Epithelial cell of proximal tubule (primary cell): ENCODE results near the gene CRTC3. TPM values are rescaled to one million over a fixed set of nuclear protein-coding genes. Genes with fewer than 3 reads are reported as not detected.
"Not testable (repeated sequence)": the region's sequence is repeated elsewhere in the genome, so short reads cannot be mapped to it uniquely, and the experiment has no call there.

Experiments used
- DNase-seq: peaks from one replicate; pipeline ENCODE4 v3.0.0-alpha.2; 2011; ENCODE audit warnings: low read depth
- H3K4me3 ChIP-seq: 2 replicates; pipeline ENCODE4 v1.5.1; 2011; ENCODE audit warnings: low read depth, mild to moderate bottlenecking, low read length
- total RNA-seq: library from RNA; depleted of rRNA; stranded (reverse); fragments of >200 nt; gene quantifications from 2 replicates; pipeline ENCODE4 v1.2.3, GENCODE V29; 2015
- TF ChIP-seq, protein P1 (sequence below): conservative IDR thresholded peaks from 2 replicates; pipeline ENCODE4 v1.5.1; 2012; ENCODE audit warnings: low read depth, mild to moderate bottlenecking, low read length

The CRTC3 gene
- total RNA-seq, 1 donor from 2014 or later, result 7.1 TPM

DNA sequence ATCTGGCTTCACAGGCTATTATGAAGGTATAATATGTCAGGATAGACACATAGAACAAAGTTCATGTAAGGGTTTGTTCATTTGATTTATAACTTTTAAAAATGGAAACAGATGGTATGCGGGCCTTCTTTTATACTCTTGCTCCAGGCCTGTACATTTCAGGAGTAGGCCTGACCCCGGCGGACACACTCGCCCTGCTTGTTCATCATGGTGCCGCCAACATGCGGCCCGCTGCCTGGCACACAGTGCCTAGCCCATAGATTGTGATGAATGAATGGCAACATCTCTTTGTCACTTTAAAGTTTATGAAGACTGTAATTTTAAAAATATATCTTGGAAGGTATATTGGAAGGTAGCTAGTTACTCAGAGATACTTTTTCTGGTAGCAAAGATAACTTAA, 95.3 kb downstream of the CRTC3 start:
- no peak overlapping the region for H3K4me3 ChIP-seq
- TF ChIP-seq, protein P1, sequence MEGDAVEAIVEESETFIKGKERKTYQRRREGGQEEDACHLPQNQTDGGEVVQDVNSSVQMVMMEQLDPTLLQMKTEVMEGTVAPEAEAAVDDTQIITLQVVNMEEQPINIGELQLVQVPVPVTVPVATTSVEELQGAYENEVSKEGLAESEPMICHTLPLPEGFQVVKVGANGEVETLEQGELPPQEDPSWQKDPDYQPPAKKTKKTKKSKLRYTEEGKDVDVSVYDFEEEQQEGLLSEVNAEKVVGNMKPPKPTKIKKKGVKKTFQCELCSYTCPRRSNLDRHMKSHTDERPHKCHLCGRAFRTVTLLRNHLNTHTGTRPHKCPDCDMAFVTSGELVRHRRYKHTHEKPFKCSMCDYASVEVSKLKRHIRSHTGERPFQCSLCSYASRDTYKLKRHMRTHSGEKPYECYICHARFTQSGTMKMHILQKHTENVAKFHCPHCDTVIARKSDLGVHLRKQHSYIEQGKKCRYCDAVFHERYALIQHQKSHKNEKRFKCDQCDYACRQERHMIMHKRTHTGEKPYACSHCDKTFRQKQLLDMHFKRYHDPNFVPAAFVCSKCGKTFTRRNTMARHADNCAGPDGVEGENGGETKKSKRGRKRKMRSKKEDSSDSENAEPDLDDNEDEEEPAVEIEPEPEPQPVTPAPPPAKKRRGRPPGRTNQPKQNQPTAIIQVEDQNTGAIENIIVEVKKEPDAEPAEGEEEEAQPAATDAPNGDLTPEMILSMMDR, result no peak
- DNase-seq, result no peak

GRCh38 chr15:90629217-90629616, 99.5 kb downstream of the CRTC3 start:
- H3K4me3 ChIP-seq, result no peak overlapping the region
- DNase-seq, result no peak
- TF ChIP-seq, protein P1, result no peak

GRCh38 chr15:90633360-90633759, 103.6 kb downstream of the CRTC3 start:
- DNase-seq, result no peak
- TF ChIP-seq, protein P1, result no peak
- no peak overlapping the region for H3K4me3 ChIP-seq

DNA sequence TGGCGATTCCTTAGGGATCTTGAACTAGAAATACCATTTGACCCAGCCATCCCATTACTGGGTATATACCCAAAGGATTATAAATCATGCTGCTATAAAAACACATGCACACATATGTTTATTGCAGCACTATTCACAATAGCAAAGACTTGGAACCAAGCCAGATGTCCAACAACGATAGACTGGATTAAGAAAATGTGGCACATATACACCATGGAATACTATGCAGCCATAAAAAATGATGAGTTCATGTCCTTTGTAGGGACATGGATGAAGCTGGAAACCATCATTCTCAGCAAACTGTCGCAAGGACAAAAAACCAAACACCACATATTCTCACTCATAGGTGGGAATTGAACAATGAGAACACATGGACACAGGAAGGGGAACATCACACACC, 107.3 kb downstream of the CRTC3 start:
- not testable (repeated sequence) for DNase-seq

DNA sequence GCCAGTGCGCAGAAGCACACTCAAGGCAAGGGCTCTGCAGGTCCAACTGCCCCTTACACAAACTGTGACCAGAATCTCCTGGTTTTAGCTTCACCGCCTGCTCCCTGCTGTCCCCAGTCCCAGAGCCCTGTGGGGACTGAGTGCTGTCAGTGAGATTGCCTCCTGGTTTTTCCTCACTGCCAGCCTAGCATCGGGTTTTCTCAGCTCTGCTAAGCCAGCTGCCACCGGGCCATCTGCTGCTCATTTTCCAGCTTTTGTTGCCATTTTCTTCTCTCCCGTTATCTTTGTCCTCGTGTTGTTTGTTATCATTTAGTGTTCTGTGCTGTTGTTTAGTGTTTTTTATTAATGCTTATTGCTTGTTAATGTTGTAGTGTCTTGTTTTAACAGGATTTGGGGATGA, 108.0 kb downstream of the CRTC3 start:
- no peak overlapping the region for H3K4me3 ChIP-seq
- no peak for DNase-seq
- TF ChIP-seq, protein P1, result no peak

More for the DNA sequence above, 107.3 kb downstream of the CRTC3 start:
- not testable (repeated sequence) for H3K4me3 ChIP-seq

DNA sequence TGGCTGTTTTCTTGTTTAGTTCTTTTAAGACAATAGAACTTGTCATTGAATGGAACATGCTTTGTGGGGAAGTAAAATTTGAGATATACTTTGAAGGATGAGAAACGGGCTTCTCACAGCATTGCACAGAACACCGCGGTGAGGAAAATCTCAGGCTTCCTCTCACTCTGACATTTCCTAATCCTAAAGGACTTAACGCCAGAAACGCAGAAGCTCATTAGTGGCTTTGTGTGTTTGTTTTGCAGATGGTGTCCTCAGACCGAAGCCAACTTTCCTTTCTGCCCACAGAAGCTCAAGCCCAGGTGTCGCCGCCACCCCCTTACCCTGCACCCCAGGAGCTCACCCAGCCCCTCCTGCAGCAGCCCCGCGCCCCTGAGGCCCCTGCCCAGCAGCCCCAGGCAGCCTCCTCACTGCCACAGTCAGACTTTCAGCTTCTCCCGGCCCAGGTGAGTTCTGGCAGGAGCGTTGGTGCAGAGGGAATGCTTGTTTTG, 108.5 kb downstream of the CRTC3 start:
- no peak for DNase-seq
- TF ChIP-seq, protein P1, result no peak

GRCh38 chr15:90638963-90639362, 109.2 kb downstream of the CRTC3 start:
- TF ChIP-seq, protein P1, result no peak
- DNase-seq, result no peak

More for the DNA sequence above, 108.5 kb downstream of the CRTC3 start:
- H3K4me3 ChIP-seq, result no peak overlapping the region

GRCh38 chr15:90640862-90641261, 111.1 kb downstream of the CRTC3 start:
- no peak for DNase-seq
- no peak overlapping the region for H3K4me3 ChIP-seq
- TF ChIP-seq, protein P1, result no peak

More at GRCh38 chr15:90638963-90639362, 109.2 kb downstream of the CRTC3 start:
- no peak overlapping the region for H3K4me3 ChIP-seq
